BE2C (cell line): ENCODE measurements around the gene CSF1R. TPM values are rescaled to one million over a fixed set of nuclear protein-coding genes. Genes with fewer than 3 reads are reported as not detected.

ENCODE experiments used
- DNase-seq: peaks from one replicate; pipeline ENCODE4 v3.0.0-alpha.2; 2020
- H3K27me3 ChIP-seq: fragments of 250-450 bp; sonication (Bioruptor Pico); 2 replicates; pipeline ENCODE4 v1.5.1; 2020; ENCODE audit warnings: mild to moderate bottlenecking
- H3K36me3 ChIP-seq: fragments of 250-450 bp; sonication (Bioruptor Pico); 2 replicates; pipeline ENCODE4 v1.5.1; 2020; ENCODE audit warnings: mild to moderate bottlenecking
- H3K4me1 ChIP-seq: fragments of 250-450 bp; sonication (Bioruptor Pico); 2 replicates; pipeline ENCODE4 v1.5.1; 2020
- H3K4me3 ChIP-seq: 2 replicates; pipeline ENCODE4 v1.5.1; 2011; ENCODE audit warnings: low read depth, low read length
- H3K9me3 ChIP-seq: fragments of 250-450 bp; sonication (Bioruptor Pico); 2 replicates; pipeline ENCODE4 v1.5.1; 2020
- CTCF ChIP-seq: IDR thresholded peaks from 2 replicates; pipeline ENCODE4 v1.5.1; 2012; ENCODE audit warnings: mild to moderate bottlenecking, low read depth, low read length
- polyA plus RNA-seq: library from polyadenylated mRNA; unstranded; fragments of >200 nt; gene quantifications from one replicate; pipeline ENCODE4 v1.2.1, GENCODE V29; 2012; ENCODE audit warnings: low read depth, missing spikeins; ENCODE audit not compliant: insufficient read length, insufficient read depth

Gene CSF1R
- 0.69 TPM for polyA plus RNA-seq

GRCh38 chr5:150085950-150086715 is at the start of gene CSF1R:
TSS of gene CSF1R (minus strand) at chr5:150086554. CDS start at chr5:150086427, 127 bp downstream.
- no peaks in the 10 kb centered on the region for H3K36me3 ChIP-seq
- H3K4me1 ChIP-seq: no peaks in the 10 kb centered on the region
- DNase-seq: no peak
- peaks cover 41% of the 10 kb centered on the region for H3K27me3 ChIP-seq
- no peaks in the 10 kb centered on the region for H3K9me3 ChIP-seq
- no peak within 1 kb of the TSS for H3K4me3 ChIP-seq
- no peak for TF ChIP-seq CTCF

DNA sequence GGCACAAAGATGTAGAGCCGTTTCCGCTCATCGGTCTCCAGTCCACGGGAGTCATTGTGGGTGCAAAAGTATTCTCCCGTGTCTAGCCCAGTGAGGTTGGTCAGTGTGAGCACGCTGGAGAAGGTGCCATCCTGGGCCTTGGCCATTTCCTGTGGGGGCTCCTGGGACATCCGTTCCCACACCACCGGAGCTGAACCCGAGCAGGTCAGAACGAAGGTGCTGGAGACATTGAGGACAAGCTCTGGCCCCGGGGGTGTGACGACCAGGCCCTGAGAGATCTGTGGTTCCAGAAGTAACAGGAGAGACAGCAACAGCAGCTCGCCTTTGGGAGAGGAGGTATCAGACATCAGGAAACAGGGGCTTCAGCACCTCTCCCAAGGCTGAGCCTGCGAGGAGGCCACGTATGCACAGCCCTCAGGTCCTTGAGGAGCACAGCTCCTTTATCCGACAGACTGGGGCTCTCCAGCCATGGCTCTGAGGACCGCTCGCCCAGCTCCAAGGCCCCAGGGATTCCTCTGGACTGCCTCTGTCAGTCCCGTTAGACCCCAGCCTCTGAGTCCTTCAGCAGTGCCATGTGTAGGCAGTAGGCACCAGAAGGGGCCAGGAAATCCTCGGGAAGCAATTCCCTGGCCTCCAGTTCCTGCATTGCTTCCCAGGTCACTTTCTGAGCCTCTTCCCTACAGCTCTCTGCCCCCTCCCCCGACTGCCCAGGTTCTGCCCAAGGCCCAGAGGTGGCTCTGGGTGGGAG is 49.4 kb upstream of the CSF1R start:
- H3K9me3 ChIP-seq: no peaks in the 10 kb centered on the region
- no peak for DNase-seq
- H3K4me1 ChIP-seq: peaks cover 23% of the 10 kb centered on the region
- no peak overlapping the region for H3K4me3 ChIP-seq
- H3K36me3 ChIP-seq: peaks cover 15% of the 10 kb centered on the region
- H3K27me3 ChIP-seq: no peaks in the 10 kb centered on the region
- TF ChIP-seq CTCF: no peak

- peaks cover 20% of the 10 kb centered on the region for H3K36me3 ChIP-seq
- H3K4me3 ChIP-seq: no peak overlapping the region
- H3K27me3 ChIP-seq: no peaks in the 10 kb centered on the region
- no peak for TF ChIP-seq CTCF
- DNase-seq: no peak
- H3K9me3 ChIP-seq: no peaks in the 10 kb centered on the region
- peaks cover 22% of the 10 kb centered on the region for H3K4me1 ChIP-seq
These were observed 47.8 kb upstream of the CSF1R start for GRCh38 chr5:150134198-150134588.

GRCh38 chr5:150133581-150134197 is 47.3 kb upstream of the CSF1R start:
- no peak for TF ChIP-seq CTCF
- Histone ChIP-seq H3K27me3 (no peaks in the 10 kb centered on the region), H3K36me3 (peaks cover 24% of the 10 kb centered on the region), H3K9me3 (no peaks in the 10 kb centered on the region), H3K4me1 (peaks cover 16% of the 10 kb centered on the region), H3K4me3 (no peak overlapping the region)
- no peak for DNase-seq

DNA sequence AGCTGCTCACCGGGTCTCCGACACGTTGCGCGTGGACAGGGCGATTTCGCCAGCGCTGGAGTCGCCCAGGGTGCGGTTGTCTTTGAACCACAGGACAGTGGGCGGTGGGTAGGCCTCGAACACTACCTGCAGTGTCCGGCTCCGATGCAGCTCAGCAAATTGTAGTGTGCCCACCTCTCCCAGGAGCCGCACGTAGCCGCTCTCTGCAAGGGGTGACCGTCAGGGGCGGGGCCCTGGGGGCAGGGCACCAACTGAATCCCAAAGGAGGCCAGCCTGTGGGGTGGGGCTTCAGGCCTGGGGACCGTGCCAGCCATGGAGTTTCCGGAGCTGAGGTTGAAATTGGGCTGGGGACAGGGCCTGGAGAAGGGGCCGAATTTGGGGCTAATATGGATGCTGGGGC is 46.4 kb upstream of the CSF1R start:
- peaks cover 7% of the 10 kb centered on the region; the same call in 1 of the 2 replicates for H3K4me1 ChIP-seq
- H3K27me3 ChIP-seq: no peaks in the 10 kb centered on the region
- H3K36me3 ChIP-seq: peaks cover 24% of the 10 kb centered on the region

More for the DNA sequence above, 46.4 kb upstream of the CSF1R start:
- H3K4me3 ChIP-seq: no peak overlapping the region
- H3K9me3 ChIP-seq: no peaks in the 10 kb centered on the region
- TF ChIP-seq CTCF: no peak
- DNase-seq: no peak
